Measurements from ENCODE around the gene TM6SF1.

DNA sequence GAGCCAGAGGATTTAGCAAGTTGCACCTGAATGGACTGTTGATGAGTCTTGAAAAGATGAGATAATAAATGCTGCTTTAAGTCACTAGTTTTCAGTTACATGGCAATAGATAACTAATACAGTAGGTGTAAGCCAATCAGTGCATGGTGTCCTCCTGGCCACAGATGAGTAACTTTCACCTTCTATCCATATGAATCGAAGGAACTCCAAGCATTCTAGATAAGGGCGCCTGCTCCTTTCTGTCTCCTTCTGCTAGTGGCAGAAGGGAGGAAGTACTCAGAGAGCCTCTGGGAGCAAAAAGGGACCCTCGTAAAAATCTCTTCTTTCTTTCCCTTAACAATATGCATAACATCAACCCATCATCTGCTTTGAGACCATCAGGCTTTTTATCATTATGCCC, 37.3 kb downstream of the TM6SF1 start:
- no peak for TF ChIP-seq CTCF (IDR thresholded peaks at IDR 0.05)
- TF ChIP-seq, protein P1, sequence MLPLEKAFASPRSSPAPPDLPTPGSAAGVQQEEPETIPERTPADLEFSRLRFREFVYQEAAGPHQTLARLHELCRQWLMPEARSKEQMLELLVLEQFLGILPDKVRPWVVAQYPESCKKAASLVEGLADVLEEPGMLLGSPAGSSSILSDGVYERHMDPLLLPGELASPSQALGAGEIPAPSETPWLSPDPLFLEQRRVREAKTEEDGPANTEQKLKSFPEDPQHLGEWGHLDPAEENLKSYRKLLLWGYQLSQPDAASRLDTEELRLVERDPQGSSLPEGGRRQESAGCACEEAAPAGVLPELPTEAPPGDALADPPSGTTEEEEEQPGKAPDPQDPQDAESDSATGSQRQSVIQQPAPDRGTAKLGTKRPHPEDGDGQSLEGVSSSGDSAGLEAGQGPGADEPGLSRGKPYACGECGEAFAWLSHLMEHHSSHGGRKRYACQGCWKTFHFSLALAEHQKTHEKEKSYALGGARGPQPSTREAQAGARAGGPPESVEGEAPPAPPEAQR (CRISPR knock-in tag; IDR thresholded peaks at IDR 0.05): no peak
- TF ChIP-seq ELF4 (CRISPR knock-in tag; IDR thresholded peaks at IDR 0.05; ENCODE audit: low read depth): no peak
- TF ChIP-seq KAT7 (CRISPR knock-in tag; IDR thresholded peaks at IDR 0.05; ENCODE audit: borderline replicate concordance): no peak
- TF ChIP-seq, protein P2, sequence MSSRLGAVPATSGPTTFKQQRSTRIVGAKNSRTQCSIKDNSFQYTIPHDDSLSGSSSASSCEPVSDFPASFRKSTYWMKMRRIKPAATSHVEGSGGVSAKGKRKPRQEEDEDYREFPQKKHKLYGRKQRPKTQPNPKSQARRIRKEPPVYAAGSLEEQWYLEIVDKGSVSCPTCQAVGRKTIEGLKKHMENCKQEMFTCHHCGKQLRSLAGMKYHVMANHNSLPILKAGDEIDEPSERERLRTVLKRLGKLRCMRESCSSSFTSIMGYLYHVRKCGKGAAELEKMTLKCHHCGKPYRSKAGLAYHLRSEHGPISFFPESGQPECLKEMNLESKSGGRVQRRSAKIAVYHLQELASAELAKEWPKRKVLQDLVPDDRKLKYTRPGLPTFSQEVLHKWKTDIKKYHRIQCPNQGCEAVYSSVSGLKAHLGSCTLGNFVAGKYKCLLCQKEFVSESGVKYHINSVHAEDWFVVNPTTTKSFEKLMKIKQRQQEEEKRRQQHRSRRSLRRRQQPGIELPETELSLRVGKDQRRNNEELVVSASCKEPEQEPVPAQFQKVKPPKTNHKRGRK (CRISPR knock-in tag; IDR thresholded peaks at IDR 0.05; ENCODE audit: borderline replicate concordance): no peak
